GM12878 (cell line): ENCODE measurements around the gene CRX. TPM values are rescaled to one million over a fixed set of nuclear protein-coding genes. Genes with fewer than 3 reads are reported as not detected.

Experiments used
- ATAC-seq: fragments of 200-7000 bp; cut with Tn5 transposase; 3 replicates; pipeline ENCODE4 v1.9.1; 2020; ENCODE audit warnings: mild to moderate bottlenecking, moderate library complexity
- BruUV-seq: library from RNA; stranded (reverse); fragments of 400-500 nt; replicated peaks from 2 replicates; lab custom pipeline; 2021; lab: Mats Ljungman, UMichigan
- CTCF ChIA-PET: fragments of 300-600 bp; sonication (Branson Sonifier 250); formaldehyde crosslinking; extraction: SDS; loops from one replicate; lab custom pipeline; 2021; ENCODE audit warnings: inconsistent platforms; lab: Yijun Ruan, JAX
- POLR2A ChIA-PET: fragments of 350-600 bp; formaldehyde crosslinking; extraction: SDS; loops from one replicate; lab custom pipeline; 2021; ENCODE audit warnings: inconsistent platforms; lab: Charles Lee
- RAD21 ChIA-PET: fragments of 300-600 bp; sonication (Branson Sonifier 250); formaldehyde crosslinking; loops from one replicate; lab custom pipeline; 2023; ENCODE audit warnings: antibody characterized with exemption; ENCODE audit not compliant: unreplicated experiment; lab: Charles Lee
- SMC1A ChIA-PET: fragments of 300-600 bp; sonication (Branson Sonifier 250); formaldehyde crosslinking; loops from one replicate; lab custom pipeline; 2023; ENCODE audit not compliant: unreplicated experiment, uncharacterized antibody; lab: Charles Lee
- DNase-seq: peaks from one replicate; pipeline ENCODE4 v3.0.0-alpha.2; 2011; ENCODE audit warnings: low read depth, low spot score
- FAIRE-seq: peaks from 3 replicates; lab custom pipeline; 2011; peaks lifted over from hg19 to GRCh38; lab: Jason Lieb, UNC
- H2AFZ ChIP-seq: 2 replicates; pipeline ENCODE4 v1.6.0; 2011; ENCODE audit warnings: low read depth, low read length, control low read depth; ENCODE audit not compliant: control insufficient read depth
- H3K27ac ChIP-seq: 2 replicates; pipeline ENCODE4 v1.5.1; 2011; ENCODE audit warnings: control low read depth; ENCODE audit not compliant: control insufficient read depth, insufficient read depth
- H3K27me3 ChIP-seq, 2 experiments: replicated peaks in 1 of 2; 2 replicates each; pipeline versions ENCODE4 v1.6.0 to v1.6.1; 2011; ENCODE audit warnings: low read length in 1 of 2; ENCODE audit not compliant: control insufficient read depth in 2 of 2, insufficient read depth in 2 of 2
- H3K36me3 ChIP-seq, 2 experiments: 2 replicates each; pipeline ENCODE4 v1.5.1; 2011; ENCODE audit warnings: low read length in 1 of 2; ENCODE audit not compliant: control insufficient read depth in 2 of 2, insufficient read depth in 2 of 2
- H3K4me1 ChIP-seq: 2 replicates; pipeline ENCODE4 v1.6.1; 2011; ENCODE audit warnings: mild to moderate bottlenecking, low read length, moderate library complexity, mixed read lengths; ENCODE audit not compliant: control insufficient read depth, insufficient read depth
- H3K4me2 ChIP-seq: 2 replicates; pipeline ENCODE4 v1.6.0; 2011; ENCODE audit warnings: control low read depth; ENCODE audit not compliant: control insufficient read depth, insufficient read depth
- H3K4me3 ChIP-seq: fragments of 200-600 bp; sonication (generic); 2 replicates; pipeline ENCODE4 v1.5.1; 2016
- H3K79me2 ChIP-seq: 2 replicates; pipeline ENCODE4 v1.6.0; 2011; ENCODE audit warnings: low read length; ENCODE audit not compliant: control insufficient read depth, insufficient read depth
- H3K9ac ChIP-seq: 2 replicates; pipeline ENCODE4 v1.8.0; 2011; ENCODE audit warnings: low read length, control low read depth, mixed read lengths; ENCODE audit not compliant: control insufficient read depth, insufficient read depth
- H3K9me3 ChIP-seq: replicated peaks from 3 replicates; pipeline ENCODE4 v1.5.1; 2011; ENCODE audit warnings: mild to moderate bottlenecking, low read length; ENCODE audit not compliant: control insufficient read depth, insufficient read depth
- H4K20me1 ChIP-seq: 2 replicates; pipeline ENCODE4 v1.6.0; 2011; ENCODE audit not compliant: control insufficient read depth, insufficient read depth
- CTCF ChIP-seq, 3 experiments: IDR thresholded peaks in 2 of 3; conservative IDR thresholded peaks in 1 of 3; 2 replicates each; pipeline ENCODE4 v1.5.1; 2011; ENCODE audit warnings: low read depth in 3 of 3, low read length in 3 of 3, mild to moderate bottlenecking in 3 of 3, control low read depth in 2 of 3, moderate library complexity in 2 of 3, inconsistent platforms in 1 of 3, mixed read lengths in 1 of 3; ENCODE audit not compliant: control insufficient read depth in 2 of 3, insufficient read depth in 1 of 3; ENCODE audit errors: extremely low read depth in 1 of 3
- EZH2 ChIP-seq: IDR thresholded peaks from 2 replicates; pipeline ENCODE4 v1.6.1; 2012; ENCODE audit warnings: low read depth, mild to moderate bottlenecking, control low read depth, inconsistent platforms, low read length, borderline replicate concordance; ENCODE audit not compliant: control insufficient read depth
- NFYB ChIP-seq: IDR thresholded peaks from 2 replicates; pipeline ENCODE4 v1.6.1; 2011; ENCODE audit warnings: low read depth, mild to moderate bottlenecking, low read length, improper control_type of control experiment, moderate library complexity; ENCODE audit not compliant: insufficient read depth
- NRF1 ChIP-seq: conservative IDR thresholded peaks from 2 replicates; pipeline ENCODE4 v1.6.1; 2011; ENCODE audit warnings: mild to moderate bottlenecking, low read depth, low read length, improper control_type of control experiment
- POLR2AphosphoS5 ChIP-seq: IDR thresholded peaks from 2 replicates; pipeline ENCODE4 v1.6.1; 2011; ENCODE audit warnings: mild to moderate bottlenecking, low read length, inconsistent platforms
- RBBP5 ChIP-seq: fragments of 200-600 bp; sonication (generic); conservative IDR thresholded peaks from 2 replicates; pipeline ENCODE4 v1.6.1; 2016
- SKIL ChIP-seq: fragments of 450-650 bp; IDR thresholded peaks from 2 replicates; pipeline ENCODE4 v1.6.1; 2017; ENCODE audit warnings: mild to moderate bottlenecking, low read depth, inconsistent platforms; ENCODE audit not compliant: poor library complexity, severe bottlenecking
- SREBF2 ChIP-seq: IDR thresholded peaks from 2 replicates; pipeline ENCODE4 v1.6.1; 2012; ENCODE audit warnings: mild to moderate bottlenecking, low read length
- TBL1XR1 ChIP-seq: IDR thresholded peaks from 2 replicates; pipeline ENCODE4 v1.6.1; 2012; ENCODE audit warnings: low read depth, low read length, improper control_type of control experiment
- WGBS: methylation state at CpG from one replicate; pipeline ENCODE4 v1.1.6; 2016; ENCODE audit warnings: low lambda C conversion rate; ENCODE audit not compliant: insufficient replicate concordance, insufficient coverage; ENCODE audit errors: missing lambda C conversion rate; 5-methylcytosine and 5-hydroxymethylcytosine counted together
- in situ Hi-C: fragments of 300-500 bp; cut with MboI; formaldehyde crosslinking; loops from 9 replicates; pipeline ENCODE4 v1.14.3; 2018; ENCODE audit warnings: mixed read lengths
- intact Hi-C: fragments of 100-400 bp; cut with micrococcal nuclease; formaldehyde crosslinking; loops from one replicate; pipeline ENCODE4 v1.14.2; 2022; ENCODE audit not compliant: unreplicated experiment
- polyA plus RNA-seq, 11 experiments: library from polyadenylated mRNA; depleted of rRNA in 4 of 11; unstranded in 6 of 11; stranded (reverse) in 5 of 11; fragments of >200 nt; fragmentation: Nextera tagmentation in 4 of 11; fragmentation: Illumina TruSeq in 1 of 11; extraction: Ambion mirVana in 4 of 11; extraction: Trizol in 1 of 11; gene quantifications; 1 replicate in 1 of 11; 2 replicates in 10 of 11; pipeline versions ENCODE4 v1.2.1 to v1.2.3, GENCODE V29; 2011 to 2016; ENCODE audit warnings: inconsistent platforms in 2 of 11, missing spikeins in 2 of 11, low read depth in 1 of 11
- total RNA-seq, 4 experiments: library from RNA; depleted of rRNA in 3 of 4; stranded (reverse); fragments of >200 nt in 3 of 4; fragmentation: Illumina TruSeq in 1 of 4; extraction: Trizol in 1 of 4; gene quantifications; 2 replicates each; pipeline versions ENCODE4 v1.2.1 to v1.2.3, GENCODE V29; 2013 to 2021

The CRX gene
- total and polyA plus RNA-seq, 10 of the 15 experiments (the other 5 are each of a cell fraction or from before 2014, with no cell fraction given) = not detected

- Histone ChIP-seq H3K79me2 (no peaks in the 10 kb centered on the region), H3K4me2 (no peak overlapping the region), H3K4me1 (no peaks in the 10 kb centered on the region), H3K27me3 (no peaks in the 10 kb centered on the region), H3K27ac (no peak overlapping the region), H2AFZ (no peak overlapping the region), H3K9me3 (no peaks in the 10 kb centered on the region), H3K9ac (no peak overlapping the region), H4K20me1 (no peaks in the 10 kb centered on the region), H3K4me3 (no peak overlapping the region), H3K36me3 (no peaks in the 10 kb centered on the region)
- intact Hi-C loops (no loop called here), in situ Hi-C loops (no loop called here)
- POLR2A ChIA-PET = no interaction called here
- RAD21 ChIA-PET = interaction anchor here (0.6 kb wide), 1 partner anchor 15 kb away, joined by 3 read pairs; no protein-coding TSS in a partner anchor
- no peak for ATAC-seq
- FAIRE-seq = no peak
- DNase-seq = no peak
- SMC1A ChIA-PET = no interaction called here
- WGBS = 66% methylated on average over 16 of the region's 16 CpGs
- BruUV-seq = no TSS peak
- no peak for TF ChIP-seq SKIL
- CTCF ChIA-PET = interaction anchor here (0.6 to 0.8 kb wide), 2 partner anchors 17 to 48 kb away, joined by 3 read pairs; no protein-coding TSS in a partner anchor
Measured at GRCh38 chr19:47839411-47839810, 17.7 kb downstream of the CRX start.

- Histone ChIP-seq H3K9ac (no peak overlapping the region), H3K4me2 (no peak overlapping the region), H3K36me3 (no peaks in the 10 kb centered on the region), H2AFZ (no peak overlapping the region), H3K4me1 (no peaks in the 10 kb centered on the region), H3K27me3 (no peaks in the 10 kb centered on the region), H3K27ac (no peak overlapping the region), H3K9me3 (no peaks in the 10 kb centered on the region), H4K20me1 (no peaks in the 10 kb centered on the region), H3K4me3 (no peak overlapping the region), H3K79me2 (no peaks in the 10 kb centered on the region)
- ChIA-PET SMC1A (no interaction called here), CTCF (interaction anchor here (0.6 to 0.8 kb wide), 2 partner anchors 16 to 49 kb away, joined by 3 read pairs; no protein-coding TSS in a partner anchor), RAD21 (interaction anchor here (0.6 kb wide), 1 partner anchor 15 kb away, joined by 3 read pairs; no protein-coding TSS in a partner anchor), POLR2A (no interaction called here)
- ATAC-seq (no peak), FAIRE-seq (no peak), DNase-seq (no peak)
- BruUV-seq = no TSS peak
- intact Hi-C loops = no loop called here
- WGBS = 42% methylated on average over 9 of the region's 10 CpGs
- in situ Hi-C loops = no loop called here
- TF ChIP-seq TBL1XR1 (no peak), SREBF2 (no peak), NFYB (no peak), EZH2 (no peak), RBBP5 (no peak), CTCF (IDR thresholded peaks at IDR 0.05 in 2 of 3, conservative IDR thresholded peaks at IDR 0.05 in 1 of 3; ENCODE audit: control insufficient read depth in 2 of 3, extremely low read depth in 1 of 3, insufficient read depth in 1 of 3, low read depth in 3 of 3, low read length in 3 of 3) (no peak), NRF1 (no peak), POLR2AphosphoS5 (no peak), SKIL (no peak)
Measured at GRCh38 chr19:47839913-47840312, 18.2 kb downstream of the CRX start.
